ENCODE measurements around the gene PRAF2.

The PRAF2 gene

GRCh38 chrX:49075347-49075746, 1.5 kb upstream of the PRAF2 start:
- DNase-seq (ENCODE audit: low read depth in 4 of 4, low spot score in 1 of 4) = no peak

- no peak for DNase-seq (ENCODE audit: low read depth in 4 of 4, low spot score in 1 of 4)
These were observed 1.1 kb downstream of the PRAF2 start for GRCh38 chrX:49072712-49073095.

DNA sequence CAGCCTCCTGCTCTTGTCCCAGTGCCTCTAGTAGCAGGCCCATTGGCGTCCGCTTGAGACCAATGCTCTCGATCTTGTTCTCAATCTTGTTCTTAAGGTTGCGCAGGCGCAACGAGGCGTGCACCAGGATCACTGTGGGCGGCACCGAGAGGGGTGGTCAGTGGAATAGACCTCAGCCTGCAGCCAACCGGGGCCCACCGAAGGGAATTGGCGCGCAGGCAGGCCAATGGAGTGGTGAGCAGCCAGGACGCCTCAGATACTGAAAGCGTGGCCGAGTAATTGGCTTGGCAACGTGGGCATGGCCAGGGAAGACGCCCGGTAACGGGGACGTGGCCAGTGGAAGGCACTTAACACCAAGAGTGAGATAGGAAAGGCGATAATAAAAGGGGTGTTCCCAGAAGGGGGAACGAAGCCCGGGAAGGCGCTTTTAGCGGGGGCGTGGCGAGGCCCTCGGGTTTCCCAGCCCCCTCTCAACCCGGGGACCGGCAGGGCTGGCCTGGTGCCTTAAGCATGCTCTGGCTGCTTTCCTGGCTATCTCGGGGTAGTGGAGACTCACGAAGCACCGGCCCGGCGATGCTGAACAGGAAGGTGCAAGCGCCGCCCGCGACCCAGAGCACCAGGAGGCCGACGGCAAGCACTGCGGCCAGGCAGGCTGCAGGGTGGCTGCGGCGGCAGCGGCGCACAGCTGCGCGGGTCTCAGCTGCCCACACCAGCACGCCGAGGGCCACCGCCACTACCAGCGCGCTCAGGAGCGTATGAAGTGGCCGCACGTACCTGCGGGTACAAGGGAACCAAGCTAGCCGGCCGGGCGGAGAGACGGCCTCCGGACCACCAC, 1.7 kb downstream of the PRAF2 start:
- DNase-seq (ENCODE audit: low read depth in 4 of 4, low spot score in 1 of 4) = no peak

DNA sequence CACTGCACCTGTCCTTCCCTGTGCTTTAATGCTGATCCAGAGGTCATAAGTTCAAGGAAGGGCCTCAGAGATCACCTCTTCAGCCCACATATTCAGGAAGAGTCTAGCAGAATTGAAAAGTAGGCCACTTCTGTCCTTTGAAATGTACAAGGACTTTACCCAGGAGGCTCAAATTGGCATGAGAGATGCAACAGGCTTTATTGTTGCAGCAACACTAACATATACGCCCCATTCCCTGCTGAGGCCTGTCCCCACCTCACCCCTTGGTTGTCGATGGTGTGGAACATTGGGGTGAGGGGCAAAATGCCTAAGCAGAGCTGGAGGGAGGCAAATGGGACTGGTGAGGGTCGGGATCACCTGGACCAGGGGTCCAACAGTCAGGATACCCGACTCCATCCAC, 2.8 kb downstream of the PRAF2 start:
- DNase-seq (ENCODE audit: low read depth in 4 of 4, low spot score in 1 of 4) = no peak

DNA sequence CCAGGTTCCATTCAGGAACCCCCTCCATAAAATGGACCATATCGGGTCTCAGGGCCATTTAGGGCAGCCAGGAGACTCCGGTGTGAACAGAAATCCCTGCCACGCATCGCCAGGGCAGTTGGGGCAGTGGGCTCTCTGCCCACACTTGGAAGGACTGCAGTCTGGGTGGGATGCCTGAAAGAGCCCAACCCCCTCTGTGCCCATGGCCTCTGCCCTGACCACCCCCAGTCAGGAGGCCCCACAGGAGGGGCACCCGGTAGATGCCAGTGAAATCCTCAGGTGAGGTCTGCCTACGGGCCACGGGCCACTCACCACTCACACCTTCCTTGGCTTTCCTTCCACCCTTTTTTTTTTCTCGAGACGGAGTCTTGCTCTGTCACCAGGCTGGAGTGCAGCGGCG, 4.8 kb downstream of the PRAF2 start:
- no peak for DNase-seq (ENCODE audit: low read depth in 4 of 4, low spot score in 1 of 4)

DNA sequence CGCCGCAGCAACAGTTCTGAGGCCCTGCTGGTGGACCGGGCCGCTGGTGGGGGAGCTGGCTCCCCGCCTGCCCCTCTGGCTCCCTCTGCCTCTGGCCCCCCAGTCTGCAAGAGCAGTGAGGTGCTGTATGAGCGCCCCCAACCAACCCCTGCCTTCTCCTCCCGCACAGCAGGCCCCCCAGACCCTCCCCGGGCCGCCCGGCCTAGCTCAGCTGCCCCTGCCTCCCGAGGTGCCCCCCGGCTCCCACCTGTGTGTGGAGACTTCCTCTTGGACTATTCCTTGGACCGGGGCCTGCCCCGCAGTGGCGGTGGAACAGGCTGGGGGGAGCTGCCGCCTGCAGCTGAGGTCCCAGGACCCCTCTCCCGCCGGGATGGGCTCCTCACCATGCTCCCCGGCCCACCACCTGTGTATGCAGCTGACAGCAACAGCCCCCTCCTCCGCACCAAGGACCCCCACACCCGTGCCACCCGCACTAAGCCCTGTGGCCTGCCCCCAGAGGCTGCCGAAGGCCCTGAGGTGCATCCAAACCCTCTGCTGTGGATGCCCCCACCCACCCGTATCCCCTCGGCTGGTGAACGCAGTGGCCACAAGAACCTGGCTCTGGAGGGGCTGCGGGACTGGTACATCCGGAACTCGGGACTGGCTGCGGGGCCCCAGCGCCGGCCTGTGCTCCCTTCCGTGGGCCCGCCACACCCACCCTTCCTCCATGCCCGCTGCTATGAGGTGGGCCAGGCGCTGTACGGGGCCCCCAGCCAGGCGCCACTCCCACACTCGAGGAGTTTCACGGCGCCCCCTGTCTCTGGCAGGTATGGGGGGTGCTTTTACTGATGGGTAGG, 6.3 kb downstream of the PRAF2 start:
- no peak for DNase-seq (ENCODE audit: low read depth in 4 of 4, low spot score in 1 of 4)

DNA sequence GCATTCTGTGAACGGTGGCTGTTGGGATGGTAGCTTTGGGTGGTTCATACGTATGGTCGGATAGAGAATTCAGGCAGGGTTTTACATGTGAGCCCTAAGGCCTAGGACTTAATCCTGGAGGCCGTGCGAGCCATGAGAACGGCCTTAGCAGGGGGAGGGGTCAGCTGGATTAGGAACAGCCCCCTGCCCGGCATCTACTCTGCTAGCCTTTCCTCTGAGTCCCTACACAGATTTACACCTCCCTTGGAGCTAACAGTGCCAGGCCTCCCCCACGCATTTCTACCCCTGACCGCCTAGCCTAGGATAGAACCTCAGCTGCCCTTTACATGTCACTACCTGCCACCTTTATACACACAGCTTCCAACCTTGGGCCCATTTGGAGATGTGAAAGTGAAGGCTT, 7.1 kb downstream of the PRAF2 start:
- no peak for DNase-seq (ENCODE audit: low read depth in 4 of 4, low spot score in 1 of 4)

- DNase-seq (ENCODE audit: low read depth in 4 of 4, low spot score in 1 of 4) = no peak
These were observed 7.5 kb downstream of the PRAF2 start for GRCh38 chrX:49066278-49066677.

GRCh38 chrX:49064735-49065134, 9.1 kb downstream of the PRAF2 start:
- no peak for DNase-seq (ENCODE audit: low read depth in 4 of 4, low spot score in 1 of 4)

DNA sequence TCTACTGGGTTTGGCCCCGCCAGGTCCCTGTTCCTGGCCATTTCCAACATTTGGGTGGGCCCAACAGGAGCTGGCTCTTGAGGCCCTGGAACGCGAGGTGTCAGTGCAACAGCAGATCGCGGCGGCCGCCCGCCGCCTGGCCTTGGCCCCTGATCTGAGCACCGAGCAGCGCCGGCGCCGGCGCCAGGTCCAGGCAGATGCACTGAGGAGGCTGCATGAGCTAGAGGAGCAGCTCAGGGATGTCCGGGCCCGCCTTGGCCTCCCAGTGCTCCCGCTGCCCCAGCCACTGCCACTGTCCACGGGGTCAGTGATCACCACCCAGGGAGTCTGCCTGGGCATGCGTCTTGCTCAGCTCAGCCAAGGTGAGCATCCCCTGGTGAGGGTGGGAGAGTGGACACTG, 9.5 kb downstream of the PRAF2 start:
- no peak for DNase-seq (ENCODE audit: low read depth in 4 of 4, low spot score in 1 of 4)

GRCh38 chrX:49063715-49064114, 10.1 kb downstream of the PRAF2 start:
- DNase-seq (ENCODE audit: low read depth in 4 of 4, low spot score in 1 of 4) = no peak

DNA sequence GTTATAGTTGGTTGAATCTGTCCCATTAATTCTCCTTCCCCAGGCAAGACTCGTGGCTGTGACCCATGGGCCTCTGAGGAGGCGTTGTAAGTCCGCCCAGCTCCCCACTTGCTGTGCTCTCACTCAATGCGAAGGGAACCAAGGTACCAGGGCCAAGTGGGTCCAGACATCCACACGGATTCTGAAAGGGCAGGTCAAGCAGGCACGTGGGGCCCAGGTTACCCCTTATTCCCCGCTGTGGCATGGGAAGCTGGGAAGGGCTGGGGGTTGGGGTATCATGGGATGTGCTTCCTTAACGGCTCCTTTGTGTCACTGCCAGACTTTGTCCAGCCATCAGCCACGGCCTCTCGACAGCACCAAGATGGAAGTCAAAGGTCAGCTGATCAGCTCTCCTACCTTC, 11.9 kb downstream of the PRAF2 start:
- no peak for DNase-seq (ENCODE audit: low read depth in 4 of 4, low spot score in 1 of 4)

DNA sequence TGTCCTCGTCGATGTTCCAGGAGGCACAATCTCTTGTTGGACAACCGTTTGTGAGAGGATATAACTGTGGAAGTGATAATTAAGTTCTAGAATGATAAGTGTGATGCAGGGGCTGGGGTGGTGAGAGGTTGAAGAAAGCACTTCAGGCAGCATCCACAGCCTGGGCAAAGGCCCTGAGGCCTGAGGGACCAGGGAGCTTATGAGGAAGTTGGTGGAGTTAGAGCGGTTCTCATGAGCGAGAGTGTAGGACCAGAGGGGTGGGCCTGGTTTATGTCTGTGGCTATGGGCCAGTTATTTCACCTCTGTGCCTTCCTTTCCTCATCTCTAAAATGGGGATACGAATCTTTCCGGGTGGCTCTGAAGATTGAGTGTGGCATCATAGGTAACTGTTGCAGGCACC, 12.3 kb downstream of the PRAF2 start:
- DNase-seq (ENCODE audit: low read depth in 4 of 4, low spot score in 1 of 4) = no peak

DNA sequence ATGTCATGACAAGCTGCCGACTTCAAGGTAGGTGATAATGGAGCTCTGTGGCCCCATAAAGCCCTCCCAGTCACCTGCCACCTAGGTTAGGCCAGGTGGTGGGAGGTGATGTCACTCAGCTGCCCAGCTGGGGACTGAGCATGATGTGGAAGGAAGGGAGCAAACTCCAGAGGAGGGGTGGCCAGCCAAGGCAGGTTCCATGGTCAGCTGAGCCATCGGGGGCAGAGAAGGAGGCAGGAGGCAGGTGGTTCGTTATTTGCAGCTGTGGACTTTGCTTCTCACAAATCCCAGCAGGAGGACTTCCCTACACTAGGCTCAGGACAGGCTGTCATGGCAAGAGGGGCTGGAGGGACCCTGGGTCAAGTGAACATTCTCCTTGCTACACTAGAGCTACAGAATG, 12.9 kb downstream of the PRAF2 start:
- no peak for DNase-seq (ENCODE audit: low read depth in 4 of 4, low spot score in 1 of 4)

DNA sequence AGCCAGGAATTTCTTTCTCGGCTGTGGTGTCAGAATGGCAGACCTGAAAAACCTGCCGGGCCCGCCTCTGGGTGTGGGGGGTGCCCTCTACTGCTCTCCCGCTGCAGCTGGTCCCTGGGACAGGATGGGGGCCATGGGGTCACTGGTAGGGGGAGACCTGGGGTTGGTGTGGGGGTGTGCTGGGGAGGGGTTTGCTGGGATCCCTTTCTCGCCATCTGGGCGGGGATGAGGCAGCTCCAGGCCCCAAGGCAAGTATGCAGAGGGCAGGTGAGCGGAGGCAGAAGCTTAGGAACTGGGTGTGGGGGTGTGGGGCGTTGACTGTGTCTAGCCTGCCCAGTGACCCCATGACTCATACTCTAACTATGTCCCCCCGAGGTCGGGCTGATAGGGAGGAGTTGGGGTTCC, 14.1 kb downstream of the PRAF2 start:
- DNase-seq (ENCODE audit: low read depth in 4 of 4, low spot score in 1 of 4) = no peak

- DNase-seq (ENCODE audit: low read depth in 4 of 4, low spot score in 1 of 4) = no peak
These were observed 14.6 kb downstream of the PRAF2 start for GRCh38 chrX:49059201-49059600.

GRCh38 chrX:49058794-49059193, 15.0 kb downstream of the PRAF2 start, which contains the start of gene CCDC120:
Gene CCDC120 (plus strand): TSS chrX:49058999. CDS start chrX:49062042, 3,043 bp downstream.
- DNase-seq (ENCODE audit: low read depth in 4 of 4, low spot score in 1 of 4) = no peak

DNA sequence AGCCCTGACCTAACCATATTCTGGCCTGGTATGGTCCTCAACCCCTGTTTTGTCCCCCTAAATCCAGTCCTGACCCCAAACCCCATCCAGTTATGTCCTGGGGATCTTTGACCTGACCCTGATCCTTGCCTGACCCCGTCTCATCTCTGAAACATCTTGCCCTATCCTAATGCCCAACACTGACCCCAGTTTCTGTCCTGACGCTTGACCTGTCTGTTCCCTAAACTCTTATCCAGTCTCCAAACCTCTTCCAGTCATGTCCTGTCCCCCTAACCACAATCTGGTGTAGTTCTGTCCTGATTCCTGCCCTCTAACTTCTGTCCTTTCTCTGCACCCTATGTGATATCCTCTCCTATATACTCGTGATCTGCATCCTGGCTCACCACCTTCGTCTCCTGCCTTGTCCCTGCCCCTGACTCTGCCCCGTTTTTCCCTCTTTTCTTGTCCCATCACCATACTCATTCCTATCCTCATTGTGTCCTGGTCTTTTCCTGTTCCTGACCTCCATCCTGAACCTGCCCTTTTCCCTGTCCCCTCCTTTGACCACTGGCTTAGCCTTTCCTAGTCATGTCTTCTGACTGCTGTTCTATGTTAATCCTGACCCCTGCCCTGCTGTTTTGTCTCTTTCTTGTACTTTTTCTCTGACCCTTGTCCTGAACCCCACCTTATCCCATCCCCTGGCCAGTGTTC, 19.6 kb downstream of the PRAF2 start:
- no peak for DNase-seq (ENCODE audit: low read depth in 4 of 4, low spot score in 1 of 4)

- DNase-seq (ENCODE audit: low read depth in 4 of 4, low spot score in 1 of 4) = peak in 3 of 4 experiments; percentile 34 to 52 (median 37)
These were observed 20.4 kb downstream of the PRAF2 start for GRCh38 chrX:49053223-49054072.

DNA sequence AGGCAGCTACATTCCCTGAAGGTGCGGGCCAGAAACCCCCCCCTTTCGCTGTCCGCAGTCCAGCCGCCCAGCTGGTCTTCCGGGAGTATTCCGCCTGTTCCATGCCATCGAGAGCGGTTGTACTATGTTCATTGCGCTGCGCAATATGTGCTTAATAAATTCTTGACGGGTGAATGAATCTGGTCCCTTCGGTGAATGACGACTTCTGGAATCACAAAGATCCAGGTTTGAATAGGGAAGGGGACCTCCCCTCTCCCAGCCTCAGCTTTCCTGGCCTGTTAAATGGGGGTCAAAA, 29.9 kb downstream of the PRAF2 start:
- no peak for DNase-seq (ENCODE audit: low read depth in 4 of 4, low spot score in 1 of 4)
